ENCODE measurements around the gene ASH1L.
"Not testable (repeated sequence)": the region's sequence is repeated elsewhere in the genome, so short reads cannot be mapped to it uniquely, and the experiment has no call there.

Gene ASH1L

GRCh38 chr1:155561779-155562580 is 623 bp downstream of the ASH1L start:
- not testable (repeated sequence) for DNase-seq (ENCODE audit: low read depth, low spot score)

- DNase-seq (ENCODE audit: low read depth, low spot score), result no peak
Measured at GRCh38 chr1:155555915-155556314, 6.7 kb downstream of the ASH1L start.

GRCh38 chr1:155553349-155553748 is 9.3 kb downstream of the ASH1L start:
- no peak for DNase-seq (ENCODE audit: low read depth, low spot score)

GRCh38 chr1:155548706-155549105 is 13.9 kb downstream of the ASH1L start:
- no peak for DNase-seq (ENCODE audit: low read depth, low spot score)

GRCh38 chr1:155540000-155540874 is 22.4 kb downstream of the ASH1L start:
- no peak for DNase-seq (ENCODE audit: low read depth, low spot score)

- DNase-seq (ENCODE audit: low read depth, low spot score), result no peak
Measured at GRCh38 chr1:155537193-155537592, 25.4 kb downstream of the ASH1L start.

- DNase-seq (ENCODE audit: low read depth, low spot score), result no peak
Measured at GRCh38 chr1:155531624-155532023, 31.0 kb downstream of the ASH1L start.

GRCh38 chr1:155529929-155530328 is 32.7 kb downstream of the ASH1L start:
- DNase-seq (ENCODE audit: low read depth, low spot score), result no peak

GRCh38 chr1:155529109-155529508 is 33.5 kb downstream of the ASH1L start:
- no peak for DNase-seq (ENCODE audit: low read depth, low spot score)

GRCh38 chr1:155527677-155528076 is 34.9 kb downstream of the ASH1L start:
- no peak for DNase-seq (ENCODE audit: low read depth, low spot score)

GRCh38 chr1:155526356-155526755 is 36.2 kb downstream of the ASH1L start:
- DNase-seq (ENCODE audit: low read depth, low spot score), result no peak

GRCh38 chr1:155522069-155522468 is 40.5 kb downstream of the ASH1L start:
- no peak for DNase-seq (ENCODE audit: low read depth, low spot score)

GRCh38 chr1:155518484-155518883 is 44.1 kb downstream of the ASH1L start:
- no peak for DNase-seq (ENCODE audit: low read depth, low spot score)

- DNase-seq (ENCODE audit: low read depth, low spot score), result no peak
Measured at GRCh38 chr1:155514582-155515187, 47.9 kb downstream of the ASH1L start.

GRCh38 chr1:155513300-155513916 is 49.2 kb downstream of the ASH1L start:
- DNase-seq (ENCODE audit: low read depth, low spot score), result no peak

GRCh38 chr1:155511385-155511784 is 51.2 kb downstream of the ASH1L start:
- not testable (repeated sequence) for DNase-seq (ENCODE audit: low read depth, low spot score)

GRCh38 chr1:155509064-155509463 is 53.5 kb downstream of the ASH1L start:
- DNase-seq (ENCODE audit: low read depth, low spot score), result no peak

GRCh38 chr1:155507945-155508344 is 54.7 kb downstream of the ASH1L start:
- DNase-seq (ENCODE audit: low read depth, low spot score), result no peak

- not testable (repeated sequence) for DNase-seq (ENCODE audit: low read depth, low spot score)
Measured at GRCh38 chr1:155505963-155506362, 56.6 kb downstream of the ASH1L start.

GRCh38 chr1:155504207-155504606 is 58.4 kb downstream of the ASH1L start:
- no peak for DNase-seq (ENCODE audit: low read depth, low spot score)

- DNase-seq (ENCODE audit: low read depth, low spot score), result no peak
Measured at GRCh38 chr1:155499953-155500639, 62.5 kb downstream of the ASH1L start.

All from ELF-1 (cell line).